Mucosa of rectum (tissue), 2 donors: ENCODE data around the gene AATF.

ENCODE experiments used
- H3K27ac ChIP-seq, 2 donors: one replicate each; pipeline ENCODE4 v1.7.0; 2013; ENCODE audit warnings: inconsistent platforms in 2 of 2, low read depth in 2 of 2, low read length in 2 of 2
- H3K27me3 ChIP-seq, 2 donors: one replicate each; pipeline ENCODE4 v1.7.0; 2013; ENCODE audit warnings: low read length in 2 of 2; ENCODE audit not compliant: control insufficient read depth in 2 of 2, insufficient read depth in 2 of 2
- H3K36me3 ChIP-seq, 2 donors: one replicate each; pipeline ENCODE4 v1.7.0; 2013; ENCODE audit warnings: low read length in 2 of 2; ENCODE audit not compliant: control insufficient read depth in 2 of 2, insufficient read depth in 2 of 2
- H3K4me1 ChIP-seq, 2 donors: one replicate each; pipeline ENCODE4 v1.7.0; 2013; ENCODE audit warnings: low read length in 2 of 2, mild to moderate bottlenecking in 1 of 2; ENCODE audit not compliant: control insufficient read depth in 2 of 2, insufficient read depth in 2 of 2
- H3K4me3 ChIP-seq, 2 donors: one replicate each; pipeline ENCODE4 v1.7.0; 2013; ENCODE audit warnings: low read length in 2 of 2
- H3K9ac ChIP-seq, 2 donors: one replicate each; pipeline ENCODE4 v1.7.0; 2013; ENCODE audit warnings: low read length in 2 of 2, low read depth in 1 of 2, mild to moderate bottlenecking in 1 of 2
- H3K9me3 ChIP-seq, 2 donors: one replicate each; pipeline ENCODE4 v1.7.0; 2013; ENCODE audit warnings: low read length in 2 of 2; ENCODE audit not compliant: control insufficient read depth in 2 of 2
- donor health status: healthy.
- donor health status: Normal muscosa, but diverticular disease.

The AATF gene

GRCh38 chr17:37086948-37087347 is 138.2 kb downstream of the AATF start:
- no peak overlapping the region for H3K27ac ChIP-seq
- no peak overlapping the region for H3K4me3 ChIP-seq
- no peaks in the 10 kb centered on the region for H3K9me3 ChIP-seq
- H3K27me3 ChIP-seq: no peaks in the 10 kb centered on the region
- H3K9ac ChIP-seq: no peak overlapping the region
- H3K36me3 ChIP-seq: peaks cover 16 to 28% of the 10 kb centered on the region in 2 donors
- peaks cover 9 to 15% of the 10 kb centered on the region in 2 donors for H3K4me1 ChIP-seq

- Histone ChIP-seq H3K9ac (no peak overlapping the region), H3K27me3 (no peaks in the 10 kb centered on the region), H3K4me1 (peaks cover 15 to 20% of the 10 kb centered on the region in 2 donors), H3K4me3 (no peak overlapping the region), H3K27ac (no peak overlapping the region), H3K9me3 (no peaks in the 10 kb centered on the region), H3K36me3 (peaks cover 16 to 28% of the 10 kb centered on the region in 2 donors)
Observed at GRCh38 chr17:37087683-37088082, 138.9 kb downstream of the AATF start.

- no peaks in the 10 kb centered on the region for H3K27me3 ChIP-seq
- no peak overlapping the region for H3K27ac ChIP-seq
- no peaks in the 10 kb centered on the region for H3K9me3 ChIP-seq
- H3K4me1 ChIP-seq: peaks cover 17 to 20% of the 10 kb centered on the region in 2 donors
- H3K36me3 ChIP-seq: peaks cover 16 to 28% of the 10 kb centered on the region in 2 donors
- H3K9ac ChIP-seq: no peak overlapping the region
- H3K4me3 ChIP-seq: no peak overlapping the region
Observed at GRCh38 chr17:37088459-37088858, 139.7 kb downstream of the AATF start.

- Histone ChIP-seq H3K27ac (no peak overlapping the region), H3K36me3 (peaks cover 16 to 28% of the 10 kb centered on the region in 2 donors)
Observed at GRCh38 chr17:37088913-37089312, 140.2 kb downstream of the AATF start.

GRCh38 chr17:37089956-37090355 is 141.2 kb downstream of the AATF start:
- no peak overlapping the region for H3K4me3 ChIP-seq
- peaks cover 17 to 20% of the 10 kb centered on the region in 2 donors for H3K4me1 ChIP-seq
- no peaks in the 10 kb centered on the region for H3K9me3 ChIP-seq
- H3K36me3 ChIP-seq: peaks cover 22 to 27% of the 10 kb centered on the region in 2 donors
- no peak overlapping the region for H3K9ac ChIP-seq
- peak overlapping the region; percentile 59 to 66 for H3K27ac ChIP-seq
- H3K27me3 ChIP-seq: no peaks in the 10 kb centered on the region

More at GRCh38 chr17:37088913-37089312, 140.2 kb downstream of the AATF start:
- peaks cover 17 to 20% of the 10 kb centered on the region in 2 donors for H3K4me1 ChIP-seq
- H3K9me3 ChIP-seq: no peaks in the 10 kb centered on the region
- H3K9ac ChIP-seq: no peak overlapping the region
- H3K27me3 ChIP-seq: no peaks in the 10 kb centered on the region
- no peak overlapping the region for H3K4me3 ChIP-seq

- Histone ChIP-seq H3K9ac (no peak overlapping the region), H3K36me3 (peaks cover 25 to 27% of the 10 kb centered on the region in 2 donors), H3K4me1 (peaks cover 17 to 20% of the 10 kb centered on the region in 2 donors), H3K27ac (peak overlapping the region in 1 of 2 donors; percentile 26), H3K4me3 (no peak overlapping the region), H3K27me3 (no peaks in the 10 kb centered on the region), H3K9me3 (no peaks in the 10 kb centered on the region)
Observed at GRCh38 chr17:37090941-37091340, 142.2 kb downstream of the AATF start.

- H3K27me3 ChIP-seq: no peaks in the 10 kb centered on the region
- peaks cover 17 to 20% of the 10 kb centered on the region in 2 donors for H3K4me1 ChIP-seq
- H3K36me3 ChIP-seq: peaks cover 28 to 29% of the 10 kb centered on the region in 2 donors
- H3K4me3 ChIP-seq: no peak overlapping the region
- peak overlapping the region; percentile 60 to 66 for H3K27ac ChIP-seq
- no peaks in the 10 kb centered on the region for H3K9me3 ChIP-seq
- H3K9ac ChIP-seq: no peak overlapping the region
Observed at GRCh38 chr17:37092071-37092470, 143.3 kb downstream of the AATF start.

- Histone ChIP-seq H3K36me3 (peaks cover 28 to 33% of the 10 kb centered on the region in 2 donors), H3K9ac (no peak overlapping the region), H3K27me3 (no peaks in the 10 kb centered on the region), H3K4me3 (no peak overlapping the region), H3K27ac (peak overlapping the region; percentile 49 to 66), H3K4me1 (peaks cover 17 to 20% of the 10 kb centered on the region in 2 donors), H3K9me3 (no peaks in the 10 kb centered on the region)
Observed at GRCh38 chr17:37092701-37093100, 143.9 kb downstream of the AATF start.

- H3K9ac ChIP-seq: no peak overlapping the region
- H3K9me3 ChIP-seq: no peaks in the 10 kb centered on the region
- H3K4me3 ChIP-seq: no peak overlapping the region
- H3K36me3 ChIP-seq: peaks cover 25 to 28% of the 10 kb centered on the region in 2 donors
- no peak overlapping the region for H3K27ac ChIP-seq
- H3K4me1 ChIP-seq: peaks cover 17 to 20% of the 10 kb centered on the region in 2 donors
- H3K27me3 ChIP-seq: no peaks in the 10 kb centered on the region
Observed at GRCh38 chr17:37094391-37094790, 145.6 kb downstream of the AATF start.

GRCh38 chr17:37096071-37096470 is 147.3 kb downstream of the AATF start:
- no peaks in the 10 kb centered on the region for H3K9me3 ChIP-seq
- H3K9ac ChIP-seq: no peak overlapping the region
- H3K27ac ChIP-seq: no peak overlapping the region
- peaks cover 21 to 28% of the 10 kb centered on the region in 2 donors for H3K36me3 ChIP-seq
- H3K4me3 ChIP-seq: no peak overlapping the region
- no peaks in the 10 kb centered on the region for H3K27me3 ChIP-seq
- peaks cover 12 to 13% of the 10 kb centered on the region in 2 donors for H3K4me1 ChIP-seq
